Stimulated activated CD8-positive, alpha-beta memory T cell treated with anti-CD3 and anti-CD28 coated beads, Interleukin-2, amount 100 ng/mL, for 48 hours (primary cell): ENCODE data around the gene MOB3B.

Experiments used
- DNase-seq, 2 donors: peaks; one replicate each; pipeline ENCODE4 v3.0.0-alpha.2; 2020; ENCODE audit warnings: low read depth in 2 of 2

The MOB3B gene

GRCh38 chr9:27280249-27280648, 249.4 kb downstream of the MOB3B start:
- DNase-seq = no peak

- no peak for DNase-seq
These were observed 250.0 kb downstream of the MOB3B start for GRCh38 chr9:27279611-27280010.

GRCh38 chr9:27278374-27278773, 251.2 kb downstream of the MOB3B start:
- DNase-seq = no peak

- no peak for DNase-seq
These were observed 253.2 kb downstream of the MOB3B start for GRCh38 chr9:27276193-27277030.
